ENCODE measurements around the gene ARIH2.

- TF ChIP-seq CTCF (IDR thresholded peaks at IDR 0.05; ENCODE audit: poor library complexity, severe bottlenecking): no peak
- TF ChIP-seq EP300 (conservative IDR thresholded peaks at IDR 0.05; ENCODE audit: poor library complexity, severe bottlenecking): no peak
- TF ChIP-seq TAF1 (IDR thresholded peaks at IDR 0.05; ENCODE audit: low read depth): no peak
Measured at GRCh38 chr3:49006408-49007067, 87.9 kb downstream of the ARIH2 start.
